Brain pericyte (primary cell): ENCODE measurements around the gene WDR1.

Experiments
- DNase-seq: peaks from one replicate; pipeline ENCODE4 v3.0.0-alpha.2; 2012; ENCODE audit warnings: low read depth, low spot score

Gene WDR1

GRCh38 chr4:10116569-10117358 lies at the start of gene WDR1:
Gene WDR1 (minus strand): TSS chr4:10116799. CDS start chr4:10116666, 133 bp downstream.
- DNase-seq, result peak; percentile 82

GRCh38 chr4:10164877-10165283 lies 48.3 kb upstream of the WDR1 start:
- no peak for DNase-seq

GRCh38 chr4:10163296-10163695 lies 46.7 kb upstream of the WDR1 start:
- no peak for DNase-seq

DNA sequence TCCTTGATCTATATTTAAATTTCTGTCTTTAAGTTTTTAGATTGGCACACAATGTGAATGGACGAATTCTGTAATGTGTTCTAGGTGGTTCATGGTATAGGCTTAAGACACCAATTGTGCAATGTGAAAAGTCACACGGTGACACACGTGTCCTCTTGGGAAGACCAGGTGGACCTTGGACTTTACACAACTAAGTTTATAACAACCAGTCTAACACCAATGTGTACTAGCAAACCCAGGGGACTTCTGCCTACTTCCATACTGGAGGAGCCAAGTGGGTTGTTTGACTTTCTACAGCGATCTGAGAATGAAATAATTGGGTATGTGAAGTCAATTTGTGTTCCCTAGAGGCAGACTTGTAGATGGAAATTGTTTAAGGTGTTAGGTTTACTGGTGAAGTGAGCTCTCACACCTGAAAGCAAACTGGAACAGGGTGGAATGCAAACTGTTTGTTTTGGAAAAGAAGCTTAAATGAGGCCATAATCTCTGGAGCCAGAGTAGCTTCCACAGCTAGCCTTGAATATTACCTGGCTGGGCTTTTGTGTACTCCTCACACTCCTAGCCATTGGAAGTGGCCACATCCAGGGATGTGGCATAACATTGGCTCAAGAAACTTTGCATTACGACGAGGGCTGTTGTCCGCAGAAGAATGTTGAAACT lies 45.9 kb upstream of the WDR1 start:
- DNase-seq, result no peak

- no peak for DNase-seq
These were observed 45.2 kb upstream of the WDR1 start for GRCh38 chr4:10161840-10162239.

DNA sequence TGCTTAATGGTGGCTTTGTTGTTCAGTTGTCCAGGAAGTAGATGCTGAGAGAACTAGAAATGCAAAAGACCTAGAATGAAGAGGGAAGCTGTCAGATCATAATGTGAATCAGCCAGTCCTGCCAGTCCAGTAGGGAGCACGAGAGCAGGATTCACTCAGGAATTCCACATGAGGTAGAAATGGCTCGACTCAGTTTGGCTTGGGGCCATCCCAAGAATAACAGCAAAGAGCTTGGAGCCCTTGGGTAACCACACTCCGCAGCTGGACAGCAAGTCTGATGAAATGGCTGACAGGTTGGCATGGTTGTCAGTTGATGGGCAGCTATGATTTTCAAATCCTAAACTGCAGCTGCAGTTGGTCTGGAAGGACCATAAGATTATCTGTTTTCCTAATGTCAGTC lies 44.5 kb upstream of the WDR1 start:
- DNase-seq, result no peak

DNA sequence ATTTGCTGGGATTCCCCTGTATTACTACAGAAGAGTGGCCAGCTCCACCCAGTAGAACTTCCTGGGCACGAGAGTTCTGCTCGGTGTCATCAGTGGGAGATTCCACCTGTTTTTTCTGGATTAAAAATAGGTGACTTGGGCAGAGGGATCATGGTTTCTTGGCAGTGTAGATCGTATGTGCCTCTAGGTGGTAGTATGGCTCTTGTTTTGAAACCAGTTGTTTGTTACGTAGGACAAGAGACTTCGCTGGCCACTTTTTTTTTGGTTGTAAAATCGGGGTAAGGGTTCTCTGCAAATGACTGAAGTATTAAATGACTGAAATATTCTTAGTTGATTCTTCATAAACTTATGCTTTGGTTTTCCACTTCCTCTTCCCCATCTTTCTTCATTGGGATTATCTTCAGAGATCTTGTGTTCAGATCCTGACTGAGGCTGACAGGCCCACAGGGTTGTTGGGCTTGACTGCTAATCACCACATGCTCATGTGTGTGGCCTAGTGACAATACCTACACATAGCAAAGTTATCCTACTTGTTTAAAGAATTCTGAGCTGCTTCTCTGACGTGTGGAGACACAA lies 43.8 kb upstream of the WDR1 start:
- DNase-seq, result no peak

- DNase-seq, result no peak
These were observed 43.1 kb upstream of the WDR1 start for GRCh38 chr4:10159671-10160070.

- DNase-seq, result no peak
These were observed 41.8 kb upstream of the WDR1 start for GRCh38 chr4:10158333-10158942.

DNA sequence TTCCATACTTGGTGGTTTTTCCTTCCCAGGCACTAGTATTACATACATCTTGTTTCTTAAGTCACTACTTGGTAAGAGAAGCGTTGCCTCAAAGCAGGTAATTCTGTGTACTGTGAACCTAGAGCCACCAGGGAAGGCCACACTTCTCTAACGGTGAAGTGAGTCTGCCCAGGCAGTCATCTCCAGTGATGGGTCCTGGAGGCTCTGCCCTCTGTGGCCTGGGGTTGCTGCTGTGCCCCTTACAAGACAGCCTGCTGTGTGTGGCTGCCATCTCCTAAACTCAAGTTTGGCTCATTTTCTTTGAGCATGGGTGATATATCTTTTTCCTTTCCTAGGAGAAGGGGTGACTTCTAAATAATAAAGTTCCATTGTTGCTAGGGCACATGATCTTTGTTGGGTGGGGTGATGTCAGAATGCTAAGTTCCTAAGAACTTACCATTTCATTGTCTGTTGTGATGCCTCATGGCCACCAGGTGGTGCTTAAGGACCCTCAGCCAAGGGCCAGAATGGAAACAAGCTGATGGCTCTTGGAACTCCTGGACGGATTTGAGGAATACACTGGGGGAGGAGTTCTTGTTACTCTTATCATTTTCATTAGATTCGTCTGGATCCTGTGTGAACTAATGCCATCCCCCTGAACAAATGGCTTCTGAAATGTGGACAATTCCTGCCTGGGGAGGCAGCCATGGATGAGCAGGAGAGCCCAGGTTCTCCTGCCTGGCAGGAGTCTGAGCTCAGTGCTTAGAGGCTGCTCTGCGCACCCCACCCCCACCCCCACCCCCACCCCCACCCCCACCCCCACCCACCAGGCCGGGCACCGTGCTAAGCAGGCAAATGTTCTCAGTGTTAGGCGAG lies 41.1 kb upstream of the WDR1 start:
- peak; percentile 8 for DNase-seq

DNA sequence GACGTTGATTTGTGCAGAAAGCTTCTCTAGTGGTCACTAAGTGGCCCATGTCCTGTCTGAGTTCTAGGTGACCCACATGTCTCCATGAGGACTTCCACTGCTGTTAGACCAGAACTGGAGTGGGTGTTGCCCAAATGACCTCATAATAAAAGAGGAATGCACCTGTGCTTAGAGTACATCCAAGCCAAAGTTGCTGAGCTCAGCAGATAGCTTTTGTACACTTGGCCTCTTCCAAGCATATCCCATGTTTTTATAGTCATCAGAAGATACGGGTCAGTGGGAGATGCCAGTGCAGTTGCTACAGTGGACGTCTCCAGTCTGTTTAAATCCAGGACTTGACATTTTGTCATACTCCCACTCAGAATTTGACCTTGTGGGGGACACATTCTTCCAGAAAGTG lies 37.6 kb upstream of the WDR1 start:
- no peak for DNase-seq

- DNase-seq, result no peak
These were observed 36.6 kb upstream of the WDR1 start for GRCh38 chr4:10153161-10153560.

DNA sequence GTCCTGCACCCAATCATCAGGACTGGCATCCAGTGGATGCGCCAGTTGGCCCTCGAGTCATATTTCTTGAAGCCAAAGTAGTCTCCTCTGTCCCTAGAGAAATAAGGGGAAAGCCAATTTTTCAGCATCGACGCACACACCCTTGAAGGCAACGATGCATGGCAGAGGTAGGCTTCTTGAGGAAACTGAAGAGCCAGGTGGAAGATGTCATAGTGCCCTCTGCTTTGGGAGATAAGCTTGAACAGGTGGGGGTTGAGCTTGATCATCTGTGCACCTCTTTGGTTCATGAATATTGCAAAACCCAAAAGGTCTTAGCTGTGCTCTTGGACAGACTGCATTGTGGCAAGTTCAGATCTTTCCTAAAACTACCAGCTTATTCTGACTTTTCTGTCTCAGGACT lies 34.6 kb upstream of the WDR1 start:
- DNase-seq, result no peak

DNA sequence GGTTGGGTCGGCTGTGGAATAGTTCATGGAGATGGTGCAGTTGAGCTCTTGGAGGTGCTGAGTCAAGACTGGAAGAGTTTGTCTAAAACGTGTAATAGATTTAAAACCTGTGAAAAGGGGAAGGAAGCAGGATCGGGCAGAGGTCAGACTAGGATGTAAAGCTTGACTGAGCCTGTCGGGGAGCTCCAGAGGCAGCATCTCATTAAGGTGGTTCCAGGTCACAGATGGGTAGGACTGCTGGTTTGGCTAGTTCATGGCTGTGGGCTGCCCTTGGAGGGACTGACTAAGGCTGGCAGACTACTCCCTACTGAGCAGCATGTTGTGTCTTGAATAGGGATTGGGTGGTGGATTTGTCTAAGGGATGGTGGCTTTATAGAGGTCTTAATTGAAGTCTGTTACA lies 28.4 kb upstream of the WDR1 start:
- DNase-seq, result no peak

GRCh38 chr4:10144479-10144878 lies 27.9 kb upstream of the WDR1 start:
- no peak for DNase-seq

- no peak for DNase-seq
These were observed 26.6 kb upstream of the WDR1 start for GRCh38 chr4:10143171-10143570.

- DNase-seq, result no peak
These were observed 24.5 kb upstream of the WDR1 start for GRCh38 chr4:10140866-10141759.

DNA sequence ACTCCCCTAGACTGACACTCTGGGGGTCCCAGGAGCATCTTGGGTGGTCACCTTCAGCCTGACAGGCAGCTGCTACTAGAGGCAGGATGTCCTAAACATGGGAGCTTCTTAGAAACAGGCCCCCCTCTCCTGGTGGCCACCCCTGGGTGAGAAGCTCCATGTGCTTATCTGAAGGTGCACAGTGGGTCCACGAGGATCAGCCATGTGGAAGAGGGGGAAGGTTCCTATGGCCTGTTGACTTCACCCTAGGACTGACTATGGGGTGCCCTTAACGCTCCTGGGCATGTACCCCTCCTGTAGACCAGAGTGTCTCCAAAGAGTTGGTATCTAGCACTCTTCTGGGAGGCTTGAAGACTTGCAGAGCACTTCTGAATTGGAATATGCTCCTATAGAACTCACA lies 22.9 kb upstream of the WDR1 start:
- DNase-seq, result no peak

- DNase-seq, result no peak
These were observed 18.7 kb upstream of the WDR1 start for GRCh38 chr4:10135260-10135659.

DNA sequence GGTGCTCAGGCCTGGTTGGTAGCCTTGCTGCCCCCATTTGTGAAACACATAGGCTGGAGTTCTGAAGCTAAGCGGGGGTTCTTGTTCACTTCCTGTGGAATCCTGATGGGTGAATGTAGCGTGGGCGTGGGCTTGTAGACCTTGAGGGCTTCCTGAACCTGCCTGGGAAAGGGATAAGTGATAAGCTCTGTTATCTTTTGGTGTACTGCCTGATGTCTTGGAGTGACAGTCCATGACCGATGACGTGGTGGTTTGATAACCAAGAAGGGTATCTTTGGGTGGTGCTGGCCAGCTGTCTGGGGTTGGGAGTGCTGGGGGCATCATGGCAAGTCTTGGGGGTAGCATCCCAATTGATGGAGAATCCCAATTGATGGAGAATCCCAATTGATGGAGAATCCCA lies 17.5 kb upstream of the WDR1 start:
- no peak for DNase-seq

- DNase-seq, result no peak
These were observed 14.6 kb upstream of the WDR1 start for GRCh38 chr4:10131202-10131601.
